Prostate gland (tissue), 2 donors: Measurements from ENCODE around the gene GALNT14.

Experiments used
- CTCF ChIP-seq, 4 experiments: fragments of 200-600 bp in 2 of 4; fragments of 450-650 bp in 2 of 4; sonication (generic) in 2 of 4; IDR thresholded peaks; 1 replicate in 3 of 4; 2 replicates in 1 of 4; pipeline ENCODE4 v1.5.1; 2016 to 2019; ENCODE audit warnings: antibody characterized with exemption in 4 of 4, mild to moderate bottlenecking in 2 of 4, moderate library complexity in 2 of 4
- POLR2A ChIP-seq: fragments of 450-650 bp; IDR thresholded peaks from one replicate; pipeline ENCODE4 v1.6.1; 2016; ENCODE audit warnings: antibody characterized with exemption, mild to moderate bottlenecking
- POLR2AphosphoS5 ChIP-seq: sonication (generic); formaldehyde crosslinking; IDR thresholded peaks from one replicate; pipeline ENCODE4 v1.6.1; 2017; ENCODE audit warnings: antibody characterized with exemption

GRCh38 chr2:30930716-30931115, 207.5 kb downstream of the GALNT14 start:
- TF ChIP-seq CTCF (IDR thresholded peaks at IDR 0.05), result no peak
- no peak for TF ChIP-seq POLR2AphosphoS5
- no peak for TF ChIP-seq POLR2A
